HEK293 (cell line): ENCODE measurements around the gene SHLD2.

Source experiments
- EGR2 ChIP-seq: fragments of 450-650 bp; formaldehyde crosslinking; IDR thresholded peaks from 2 replicates; pipeline ENCODE4 v1.5.1; 2016; ENCODE audit warnings: low read depth, missing biosample characterization, missing genetic modification characterization
- HOXA7 ChIP-seq: sonication (generic); formaldehyde crosslinking; IDR thresholded peaks from 2 replicates; pipeline ENCODE4 v1.8.1; 2022; ENCODE audit warnings: missing genetic modification reagents, borderline replicate concordance
- KLF1 ChIP-seq: fragments of 450-650 bp; formaldehyde crosslinking; IDR thresholded peaks from 2 replicates; pipeline ENCODE4 v1.5.1; 2016; ENCODE audit warnings: missing biosample characterization, missing genetic modification characterization
- KLF7 ChIP-seq: fragments of 450-650 bp; formaldehyde crosslinking; IDR thresholded peaks from 2 replicates; pipeline ENCODE4 v1.5.1; 2016; ENCODE audit warnings: missing biosample characterization, missing genetic modification characterization, borderline replicate concordance
- MYNN ChIP-seq: fragments of 450-650 bp; formaldehyde crosslinking; IDR thresholded peaks from 2 replicates; pipeline ENCODE4 v1.5.1; 2016; ENCODE audit warnings: missing biosample characterization, missing genetic modification characterization, borderline replicate concordance
- OSR2 ChIP-seq: fragments of 450-650 bp; formaldehyde crosslinking; IDR thresholded peaks from 2 replicates; pipeline ENCODE4 v1.5.1; 2016; ENCODE audit warnings: missing biosample characterization, missing genetic modification characterization
- ZBTB21 ChIP-seq: fragments of 450-650 bp; formaldehyde crosslinking; IDR thresholded peaks from 2 replicates; pipeline ENCODE4 v1.5.1; 2017; ENCODE audit warnings: missing biosample characterization, missing genetic modification characterization
- ZFHX2 ChIP-seq: fragments of 450-650 bp; formaldehyde crosslinking; conservative IDR thresholded peaks from 2 replicates; pipeline ENCODE4 v1.5.1; 2016; ENCODE audit warnings: missing biosample characterization, missing genetic modification characterization
- ZFP3 ChIP-seq: fragments of 450-650 bp; formaldehyde crosslinking; IDR thresholded peaks from 2 replicates; pipeline ENCODE4 v1.5.1; 2016; ENCODE audit warnings: low read depth, missing biosample characterization, missing genetic modification characterization
- ZNF121 ChIP-seq: fragments of 450-650 bp; formaldehyde crosslinking; IDR thresholded peaks from 2 replicates; pipeline ENCODE4 v1.5.1; 2016; ENCODE audit warnings: missing biosample characterization, missing genetic modification characterization
- ZNF140 ChIP-seq: fragments of 450-650 bp; formaldehyde crosslinking; IDR thresholded peaks from 2 replicates; pipeline ENCODE4 v1.5.1; 2016; ENCODE audit warnings: missing biosample characterization, missing genetic modification characterization
- ZNF184 ChIP-seq: fragments of 450-650 bp; IDR thresholded peaks from 2 replicates; pipeline ENCODE4 v1.5.1; 2018; ENCODE audit warnings: missing biosample characterization, mild to moderate bottlenecking, missing genetic modification characterization
- ZNF221 ChIP-seq: fragments of 450-650 bp; formaldehyde crosslinking; IDR thresholded peaks from 2 replicates; pipeline ENCODE4 v1.5.1; 2017; ENCODE audit warnings: missing biosample characterization, missing genetic modification characterization, borderline replicate concordance
- ZNF223 ChIP-seq: fragments of 450-650 bp; formaldehyde crosslinking; IDR thresholded peaks from 2 replicates; pipeline ENCODE4 v1.5.1; 2016; ENCODE audit warnings: missing biosample characterization, missing genetic modification characterization
- ZNF302 ChIP-seq: fragments of 450-650 bp; formaldehyde crosslinking; IDR thresholded peaks from 2 replicates; pipeline ENCODE4 v1.5.1; 2016; ENCODE audit warnings: missing biosample characterization, missing genetic modification characterization, low read depth
- ZNF311 ChIP-seq: fragments of 450-650 bp; formaldehyde crosslinking; IDR thresholded peaks from 2 replicates; pipeline ENCODE4 v1.5.1; 2017; ENCODE audit warnings: missing biosample characterization, missing genetic modification characterization, borderline replicate concordance
- ZNF391 ChIP-seq: fragments of 450-650 bp; formaldehyde crosslinking; IDR thresholded peaks from 2 replicates; pipeline ENCODE4 v1.5.1; 2016; ENCODE audit warnings: low read depth, missing biosample characterization, missing genetic modification characterization, borderline replicate concordance
- ZNF426 ChIP-seq: fragments of 450-650 bp; formaldehyde crosslinking; IDR thresholded peaks from 2 replicates; pipeline ENCODE4 v1.5.1; 2017; ENCODE audit warnings: missing biosample characterization, missing genetic modification characterization, mild to moderate bottlenecking, inconsistent platforms, moderate library complexity
- ZNF473 ChIP-seq: fragments of 450-650 bp; formaldehyde crosslinking; IDR thresholded peaks from 2 replicates; pipeline ENCODE4 v1.5.1; 2017; ENCODE audit warnings: missing biosample characterization, missing genetic modification characterization
- ZNF514 ChIP-seq: fragments of 450-650 bp; formaldehyde crosslinking; IDR thresholded peaks from 2 replicates; pipeline ENCODE4 v1.5.1; 2016; ENCODE audit warnings: missing biosample characterization, missing genetic modification characterization
- ZNF530 ChIP-seq: fragments of 450-650 bp; formaldehyde crosslinking; IDR thresholded peaks from 2 replicates; pipeline ENCODE4 v1.5.1; 2016; ENCODE audit warnings: low read depth, missing biosample characterization, missing genetic modification characterization
- ZNF571 ChIP-seq: fragments of 450-650 bp; formaldehyde crosslinking; IDR thresholded peaks from 2 replicates; pipeline ENCODE4 v1.5.0; 2017; ENCODE audit warnings: missing biosample characterization, missing genetic modification characterization
- ZNF585B ChIP-seq: fragments of 450-650 bp; formaldehyde crosslinking; IDR thresholded peaks from 2 replicates; pipeline ENCODE4 v1.5.1; 2016; ENCODE audit warnings: missing biosample characterization, missing genetic modification characterization
- ZNF610 ChIP-seq: fragments of 450-650 bp; formaldehyde crosslinking; IDR thresholded peaks from 2 replicates; pipeline ENCODE4 v1.5.1; 2016; ENCODE audit warnings: missing biosample characterization, missing genetic modification characterization, borderline replicate concordance
- ZNF626 ChIP-seq: fragments of 450-650 bp; sonication (Bioruptor Pico); formaldehyde crosslinking; IDR thresholded peaks from 2 replicates; pipeline ENCODE4 v1.5.1; 2018; ENCODE audit warnings: missing biosample characterization, missing genetic modification characterization, inconsistent platforms
- ZNF654 ChIP-seq: fragments of 450-650 bp; formaldehyde crosslinking; IDR thresholded peaks from 2 replicates; pipeline ENCODE4 v1.5.1; 2016; ENCODE audit warnings: low read depth, missing biosample characterization, missing genetic modification characterization
- ZNF660 ChIP-seq: fragments of 450-650 bp; IDR thresholded peaks from 2 replicates; pipeline ENCODE4 v1.5.1; 2018; ENCODE audit warnings: missing biosample characterization, mild to moderate bottlenecking, missing genetic modification characterization
- ZNF677 ChIP-seq: fragments of 450-650 bp; IDR thresholded peaks from 2 replicates; pipeline ENCODE4 v1.5.0; 2018; ENCODE audit warnings: missing biosample characterization, mild to moderate bottlenecking, missing genetic modification characterization, moderate library complexity
- ZNF76 ChIP-seq: fragments of 450-650 bp; formaldehyde crosslinking; IDR thresholded peaks from 2 replicates; pipeline ENCODE4; 2016; ENCODE audit warnings: low read depth, missing biosample characterization, missing genetic modification characterization, borderline replicate concordance
- ZNF776 ChIP-seq: fragments of 450-650 bp; formaldehyde crosslinking; IDR thresholded peaks from 2 replicates; pipeline ENCODE4 v1.5.0; 2017; ENCODE audit warnings: missing biosample characterization, missing genetic modification characterization, borderline replicate concordance
- ZNF830 ChIP-seq: fragments of 450-650 bp; IDR thresholded peaks from 2 replicates; pipeline ENCODE4 v1.5.0; 2018; ENCODE audit warnings: missing biosample characterization, missing genetic modification characterization, low read depth, mild to moderate bottlenecking, moderate library complexity
- ZSCAN30 ChIP-seq: fragments of 450-650 bp; IDR thresholded peaks from 2 replicates; pipeline ENCODE4 v1.5.1; 2018; ENCODE audit warnings: missing biosample characterization, mild to moderate bottlenecking, missing genetic modification characterization, moderate library complexity
- TF ChIP-seq, protein P1 (sequence below): fragments of 450-650 bp; formaldehyde crosslinking; IDR thresholded peaks from 2 replicates; pipeline ENCODE4 v1.5.1; 2017; ENCODE audit warnings: missing biosample characterization, missing genetic modification characterization
- TF ChIP-seq, protein P2 (sequence below): fragments of 450-650 bp; formaldehyde crosslinking; IDR thresholded peaks from 2 replicates; pipeline ENCODE4 v1.5.1; 2016; ENCODE audit warnings: missing biosample characterization, missing genetic modification characterization
- TF ChIP-seq, protein P3 (sequence below): fragments of 450-650 bp; IDR thresholded peaks from 2 replicates; pipeline ENCODE4 v1.5.1; 2018; ENCODE audit warnings: missing biosample characterization, mild to moderate bottlenecking, missing genetic modification characterization

Gene SHLD2

DNA sequence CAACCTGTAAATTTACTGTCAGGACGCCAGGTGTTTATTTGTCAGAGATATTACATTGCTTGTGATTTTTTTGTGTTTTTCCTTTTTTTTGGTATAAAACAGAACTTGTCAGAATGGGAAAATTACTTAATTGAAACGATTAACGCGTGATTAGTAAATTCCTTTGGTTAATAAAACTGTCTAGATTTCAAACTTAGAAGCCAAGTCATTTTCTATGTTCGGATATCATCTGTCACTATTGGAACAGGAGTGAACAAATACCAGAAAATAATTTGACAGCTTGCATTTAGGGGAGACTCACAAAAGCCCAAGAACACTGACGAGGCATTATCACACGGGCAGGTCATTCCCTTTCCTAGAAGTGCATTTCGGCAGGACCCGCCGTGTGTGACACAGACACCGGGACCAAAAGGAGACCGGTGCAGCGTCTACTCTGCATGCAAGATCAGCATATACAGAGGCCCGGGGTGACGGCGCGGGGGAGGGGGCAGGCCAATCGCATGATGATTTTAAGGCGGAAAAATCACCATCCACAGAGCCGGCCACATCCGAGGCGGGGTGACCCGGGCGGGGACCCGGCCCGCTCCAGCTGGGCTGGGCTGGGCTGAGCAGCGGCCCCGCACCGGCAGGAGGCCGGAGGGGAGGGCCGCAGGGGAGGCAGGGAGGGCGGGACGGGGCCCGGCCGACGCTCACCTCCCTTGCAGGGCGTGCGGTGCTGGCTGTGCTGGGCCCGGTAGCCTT is 1.2 kb upstream of the SHLD2 start (continued):
- TF ChIP-seq ZNF223 (tag by site-specific recombination) = no peak
- TF ChIP-seq ZFP3 (tag by site-specific recombination) = no peak
- no peak for TF ChIP-seq ZNF654
- TF ChIP-seq ZNF830 = no peak
- TF ChIP-seq ZNF514 = no peak
- TF ChIP-seq ZNF140 (tag by site-specific recombination) = no peak
- TF ChIP-seq, protein P1, sequence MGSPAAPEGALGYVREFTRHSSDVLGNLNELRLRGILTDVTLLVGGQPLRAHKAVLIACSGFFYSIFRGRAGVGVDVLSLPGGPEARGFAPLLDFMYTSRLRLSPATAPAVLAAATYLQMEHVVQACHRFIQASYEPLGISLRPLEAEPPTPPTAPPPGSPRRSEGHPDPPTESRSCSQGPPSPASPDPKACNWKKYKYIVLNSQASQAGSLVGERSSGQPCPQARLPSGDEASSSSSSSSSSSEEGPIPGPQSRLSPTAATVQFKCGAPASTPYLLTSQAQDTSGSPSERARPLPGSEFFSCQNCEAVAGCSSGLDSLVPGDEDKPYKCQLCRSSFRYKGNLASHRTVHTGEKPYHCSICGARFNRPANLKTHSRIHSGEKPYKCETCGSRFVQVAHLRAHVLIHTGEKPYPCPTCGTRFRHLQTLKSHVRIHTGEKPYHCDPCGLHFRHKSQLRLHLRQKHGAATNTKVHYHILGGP = no peak
- 0 out of 2 replicates have a peak, but pooled peaks have one; percentile 8 for TF ChIP-seq ZFHX2 (tag by site-specific recombination)
- TF ChIP-seq ZNF426 (tag by site-specific recombination) = no peak
- no peak for TF ChIP-seq ZNF302 (tag by site-specific recombination)
- no peak for TF ChIP-seq OSR2 (tag by site-specific recombination)
- 0 out of 2 replicates have a peak, but pooled peaks have one; percentile 39 for TF ChIP-seq ZNF660 (tag by site-specific recombination)
- no peak for TF ChIP-seq ZNF677
- TF ChIP-seq MYNN (tag by site-specific recombination) = no peak
- TF ChIP-seq ZNF311 = no peak
- no peak for TF ChIP-seq ZNF571
- TF ChIP-seq ZNF610 (tag by site-specific recombination) = no peak
- TF ChIP-seq ZSCAN30 (tag by site-specific recombination) = no peak
- TF ChIP-seq ZNF585B = no peak
- TF ChIP-seq ZNF184 (tag by site-specific recombination) = no peak
- TF ChIP-seq ZNF530 (tag by site-specific recombination) = no peak
- peak; percentile 45; the same call in 1 of the 2 replicates for TF ChIP-seq ZNF76
- TF ChIP-seq ZNF626 (tag by site-specific recombination) = no peak
- TF ChIP-seq, protein P2, sequence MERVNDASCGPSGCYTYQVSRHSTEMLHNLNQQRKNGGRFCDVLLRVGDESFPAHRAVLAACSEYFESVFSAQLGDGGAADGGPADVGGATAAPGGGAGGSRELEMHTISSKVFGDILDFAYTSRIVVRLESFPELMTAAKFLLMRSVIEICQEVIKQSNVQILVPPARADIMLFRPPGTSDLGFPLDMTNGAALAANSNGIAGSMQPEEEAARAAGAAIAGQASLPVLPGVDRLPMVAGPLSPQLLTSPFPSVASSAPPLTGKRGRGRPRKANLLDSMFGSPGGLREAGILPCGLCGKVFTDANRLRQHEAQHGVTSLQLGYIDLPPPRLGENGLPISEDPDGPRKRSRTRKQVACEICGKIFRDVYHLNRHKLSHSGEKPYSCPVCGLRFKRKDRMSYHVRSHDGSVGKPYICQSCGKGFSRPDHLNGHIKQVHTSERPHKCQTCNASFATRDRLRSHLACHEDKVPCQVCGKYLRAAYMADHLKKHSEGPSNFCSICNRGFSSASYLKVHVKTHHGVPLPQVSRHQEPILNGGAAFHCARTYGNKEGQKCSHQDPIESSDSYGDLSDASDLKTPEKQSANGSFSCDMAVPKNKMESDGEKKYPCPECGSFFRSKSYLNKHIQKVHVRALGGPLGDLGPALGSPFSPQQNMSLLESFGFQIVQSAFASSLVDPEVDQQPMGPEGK (tag by site-specific recombination) = peak; percentile 24
- TF ChIP-seq ZBTB21 (tag by site-specific recombination) = no peak
- TF ChIP-seq ZNF776 (tag by site-specific recombination) = no peak
- TF ChIP-seq KLF1 (tag by site-specific recombination) = peak; percentile 11; the same call in 1 of the 2 replicates
- no peak for TF ChIP-seq ZNF221 (tag by site-specific recombination)
- no peak for TF ChIP-seq ZNF391
- TF ChIP-seq, protein P3, sequence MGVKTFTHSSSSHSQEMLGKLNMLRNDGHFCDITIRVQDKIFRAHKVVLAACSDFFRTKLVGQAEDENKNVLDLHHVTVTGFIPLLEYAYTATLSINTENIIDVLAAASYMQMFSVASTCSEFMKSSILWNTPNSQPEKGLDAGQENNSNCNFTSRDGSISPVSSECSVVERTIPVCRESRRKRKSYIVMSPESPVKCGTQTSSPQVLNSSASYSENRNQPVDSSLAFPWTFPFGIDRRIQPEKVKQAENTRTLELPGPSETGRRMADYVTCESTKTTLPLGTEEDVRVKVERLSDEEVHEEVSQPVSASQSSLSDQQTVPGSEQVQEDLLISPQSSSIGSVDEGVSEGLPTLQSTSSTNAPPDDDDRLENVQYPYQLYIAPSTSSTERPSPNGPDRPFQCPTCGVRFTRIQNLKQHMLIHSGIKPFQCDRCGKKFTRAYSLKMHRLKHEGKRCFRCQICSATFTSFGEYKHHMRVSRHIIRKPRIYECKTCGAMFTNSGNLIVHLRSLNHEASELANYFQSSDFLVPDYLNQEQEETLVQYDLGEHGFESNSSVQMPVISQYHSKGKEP (tag by site-specific recombination) = 0 out of 2 replicates have a peak, but pooled peaks have one; percentile 46
- TF ChIP-seq ZNF473 (tag by site-specific recombination) = no peak
- no peak; the same call in 1 of the 2 replicates for TF ChIP-seq EGR2 (tag by site-specific recombination)
- TF ChIP-seq ZNF121 = no peak
- no peak for TF ChIP-seq KLF7 (tag by site-specific recombination)
- TF ChIP-seq HOXA7 (CRISPR knock-in tag) = no peak
